Hypothalamus (tissue), 51 donors: ENCODE data around the gene HBEGF.

Experiments
- DNase-seq, 51 donors: peaks; one replicate each; lab custom pipeline; 2025; lab: John Stamatoyannopoulos, UW

HBEGF gene

DNA sequence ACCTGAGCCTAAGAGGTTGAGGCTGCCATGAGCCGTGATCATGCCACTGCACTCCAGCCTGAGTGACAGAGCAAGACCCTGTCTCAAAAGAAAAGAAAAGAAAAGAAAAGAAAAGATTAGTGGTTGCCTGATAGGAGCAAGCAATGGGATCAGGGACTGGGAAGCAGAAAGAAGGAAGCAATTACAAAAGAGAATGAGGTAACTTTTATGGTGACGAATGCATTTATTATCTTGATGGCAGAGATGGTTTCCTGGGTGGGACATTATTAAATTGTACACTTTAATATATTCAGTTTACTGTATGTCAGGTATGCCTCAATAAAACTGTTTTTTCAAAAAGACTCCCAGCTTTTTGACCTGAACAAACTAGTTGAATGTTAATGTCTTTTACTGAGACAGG is 36.0 kb downstream of the HBEGF start:
- no peak for DNase-seq

DNA sequence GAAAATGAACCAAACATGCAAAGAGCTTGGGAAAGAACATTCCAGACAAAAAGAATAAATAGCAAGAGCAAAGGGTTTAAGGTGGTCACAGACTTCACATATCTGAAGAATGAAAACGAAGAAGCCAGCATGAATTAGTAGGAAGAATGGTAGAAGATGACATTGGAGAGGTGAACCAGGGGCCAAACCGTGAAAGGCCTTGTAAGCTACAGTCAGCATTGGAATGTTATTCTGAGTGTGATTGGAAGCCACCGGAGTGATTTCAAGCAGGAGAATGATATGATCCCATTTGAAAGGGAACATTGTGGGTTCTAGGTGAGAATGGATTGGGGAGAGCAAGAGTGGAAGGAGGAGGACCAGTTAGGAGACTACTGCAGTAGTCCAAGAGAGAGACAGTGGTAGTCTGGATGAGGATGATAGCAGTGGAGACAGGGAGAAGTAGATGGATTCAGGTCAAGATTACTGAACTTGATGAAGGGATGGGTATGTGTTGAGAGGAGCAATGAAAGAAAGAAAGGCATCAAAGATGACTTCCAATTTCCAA is 36.6 kb downstream of the HBEGF start:
- no peak for DNase-seq

DNA sequence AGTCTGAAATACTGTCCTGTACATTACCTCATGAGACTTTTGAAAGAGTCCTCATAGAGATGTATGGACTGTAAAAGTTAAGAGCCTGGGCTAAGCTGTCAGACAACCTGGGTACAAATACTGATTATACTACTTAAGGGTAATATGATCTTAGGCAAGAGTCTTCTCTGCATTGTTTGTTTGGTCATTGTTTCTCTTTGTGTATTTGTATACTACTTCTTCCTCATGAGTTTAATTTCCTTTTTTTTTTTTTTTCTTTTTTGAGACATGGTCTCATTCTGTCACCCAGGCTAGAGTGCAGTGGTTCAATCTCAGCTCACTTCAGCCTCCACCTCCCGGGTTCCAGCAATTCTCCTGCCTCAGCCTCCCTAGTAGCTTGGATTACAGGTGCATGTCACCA is 40.9 kb downstream of the HBEGF start:
- DNase-seq = no peak

DNA sequence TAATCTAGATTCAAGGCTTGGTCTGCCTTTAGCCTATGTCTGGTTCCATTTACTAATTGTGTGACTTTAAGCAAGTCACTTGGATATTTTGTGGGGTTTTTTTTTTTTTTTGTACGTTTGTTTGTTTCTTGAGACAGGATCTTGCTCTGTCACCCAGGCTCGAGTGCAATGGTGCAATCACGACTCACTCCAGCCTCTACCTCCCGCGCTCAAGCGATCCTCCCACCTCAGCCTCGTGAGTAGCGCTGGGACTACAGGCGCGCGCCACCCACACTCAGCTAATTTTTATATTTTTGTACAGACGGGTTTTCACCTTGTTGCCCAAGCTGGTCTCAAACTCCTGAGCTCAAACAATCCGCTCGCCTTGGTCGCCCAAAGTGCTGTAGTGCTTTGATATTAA is 42.4 kb downstream of the HBEGF start:
- DNase-seq = no peak

DNA sequence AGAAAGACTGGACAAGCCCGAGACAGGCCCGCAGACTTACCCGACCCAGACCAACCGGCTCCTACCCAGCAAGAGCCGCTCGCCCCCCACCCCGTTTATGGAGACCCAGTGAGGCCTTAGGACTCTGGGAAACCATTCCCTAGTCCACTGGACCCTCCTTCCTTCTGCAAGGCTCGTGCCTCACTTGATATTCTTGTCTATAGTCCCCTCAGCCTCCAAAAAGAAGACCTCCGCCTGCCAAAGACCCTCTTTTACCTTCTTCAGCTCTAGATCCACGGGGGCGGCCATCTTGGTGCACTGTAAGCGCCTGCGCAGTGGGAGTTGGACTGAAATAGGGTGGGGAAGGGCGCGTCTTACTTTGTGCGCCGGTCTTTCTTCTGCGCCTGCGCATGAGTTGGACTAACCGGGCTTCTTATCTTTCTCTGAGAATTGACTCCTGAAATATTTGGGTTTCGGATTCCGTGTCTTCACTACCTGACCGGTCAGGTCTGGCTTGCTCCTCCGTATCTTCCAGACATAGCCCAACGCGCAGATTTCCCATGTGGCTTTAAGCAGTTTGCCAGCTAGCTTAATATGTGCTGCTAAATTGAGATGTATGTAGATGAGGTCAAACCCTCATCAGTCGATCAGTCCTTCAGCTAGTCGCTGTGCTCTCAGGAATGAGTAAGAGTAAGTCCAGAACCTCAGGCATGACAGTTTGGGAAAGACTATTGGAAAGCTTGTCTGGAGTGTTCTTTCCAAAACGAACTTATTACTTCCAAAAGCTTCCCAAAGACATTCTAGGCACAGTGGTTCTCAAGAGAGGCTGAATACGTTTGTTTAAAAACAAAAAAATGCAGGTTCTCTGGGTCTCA is 43.4 kb downstream of the HBEGF start, which contains the start of gene PFDN1:
TSS of gene PFDN1 (minus strand) at position 316 of the 854 bp plus-strand sequence. CDS start at position 288, 28 bp downstream.
- DNase-seq = peak; percentile 48 to 97 (median 86)

DNA sequence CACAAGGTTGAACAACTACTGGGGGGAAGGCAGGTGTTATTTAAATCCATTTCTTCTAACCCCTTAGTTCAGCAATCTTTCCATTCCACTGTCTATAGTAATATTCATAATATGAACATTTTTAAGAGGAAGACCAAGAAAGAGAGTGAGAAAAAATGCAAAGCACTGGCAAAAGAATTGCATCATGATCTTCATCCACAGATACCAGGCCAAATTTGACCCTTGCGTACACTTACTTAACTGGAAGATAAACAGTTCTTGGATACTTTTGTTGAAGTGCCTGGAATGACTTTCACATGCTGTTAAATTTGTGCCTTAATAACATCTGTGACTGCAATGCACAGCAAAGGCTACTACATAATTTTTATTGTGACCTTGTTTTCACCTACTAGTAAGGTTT is 45.3 kb downstream of the HBEGF start:
- no peak for DNase-seq

DNA sequence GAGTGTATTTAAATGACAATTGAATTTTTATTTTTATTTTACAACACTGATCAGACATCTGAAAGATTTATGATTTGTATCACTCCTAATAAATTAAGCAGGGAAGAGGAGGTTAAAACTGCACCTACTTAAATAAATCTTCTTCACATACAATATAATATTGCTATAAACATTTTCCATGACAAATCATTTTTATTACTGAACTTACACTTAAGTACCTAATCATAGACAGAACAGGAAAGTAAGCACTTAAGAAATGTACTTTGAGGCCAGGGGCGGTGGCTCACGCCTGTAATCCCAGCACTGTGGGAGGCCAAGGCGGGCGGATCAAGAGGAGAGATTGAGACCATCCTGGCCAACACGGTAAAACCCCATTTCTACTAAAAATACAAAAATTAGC is 47.3 kb downstream of the HBEGF start:
- DNase-seq = no peak

DNA sequence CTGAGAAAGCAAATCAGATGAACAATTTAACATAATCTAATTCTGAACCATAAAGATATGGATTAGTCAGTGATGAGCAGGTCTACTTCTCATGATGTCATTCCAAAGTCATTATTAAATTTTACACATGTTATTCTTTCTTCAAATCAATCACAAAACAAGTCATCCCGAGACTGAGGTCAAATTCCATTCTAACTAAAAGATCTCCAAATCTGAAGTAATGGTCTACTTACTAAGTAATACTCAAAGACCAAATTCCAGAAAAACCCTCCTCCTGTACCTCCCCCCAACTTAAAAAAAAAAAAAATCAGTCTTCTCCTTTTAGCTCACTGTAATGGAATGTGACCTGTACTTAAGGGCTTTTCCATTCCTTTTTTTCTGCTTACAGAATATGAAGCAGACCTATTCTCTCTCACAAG is 48.2 kb downstream of the HBEGF start:
- no peak for DNase-seq

DNA sequence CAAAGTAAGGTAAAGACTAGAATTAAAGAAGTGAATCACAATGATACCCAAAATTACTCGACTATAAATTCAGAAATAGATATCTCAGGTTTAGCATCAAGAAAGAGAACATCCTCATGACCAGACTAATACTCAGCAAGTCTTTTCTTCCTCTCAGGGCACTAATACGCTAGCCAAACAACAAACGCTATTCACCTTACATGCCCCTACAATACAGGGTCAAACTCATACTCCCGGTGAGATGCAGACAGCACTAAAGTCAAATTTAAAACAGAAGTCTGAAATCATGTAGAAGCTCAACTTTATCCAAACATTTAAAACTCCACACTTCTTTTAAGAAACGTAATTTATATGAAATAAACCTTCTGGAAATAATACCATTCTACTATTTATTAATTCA is 49.1 kb downstream of the HBEGF start:
- DNase-seq = no peak

DNA sequence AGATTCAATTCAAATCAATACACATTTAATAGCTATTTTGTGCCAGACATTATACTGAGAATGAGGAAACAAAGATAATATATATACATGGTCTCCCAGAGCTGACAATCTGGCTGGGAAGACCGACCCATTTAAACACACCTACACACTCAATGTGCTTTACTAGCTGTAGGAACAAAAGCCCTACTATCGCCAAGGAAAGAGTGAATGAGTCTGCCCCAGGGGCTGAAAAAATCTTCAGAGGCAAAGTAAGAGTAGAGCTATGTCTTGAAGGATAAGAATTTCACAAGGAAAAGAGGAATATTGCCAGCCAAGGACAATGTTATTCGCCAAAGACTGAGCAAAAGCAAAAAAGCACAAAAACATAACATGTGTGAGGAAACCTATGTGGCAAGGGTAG is 50.1 kb downstream of the HBEGF start:
- DNase-seq = no peak

DNA sequence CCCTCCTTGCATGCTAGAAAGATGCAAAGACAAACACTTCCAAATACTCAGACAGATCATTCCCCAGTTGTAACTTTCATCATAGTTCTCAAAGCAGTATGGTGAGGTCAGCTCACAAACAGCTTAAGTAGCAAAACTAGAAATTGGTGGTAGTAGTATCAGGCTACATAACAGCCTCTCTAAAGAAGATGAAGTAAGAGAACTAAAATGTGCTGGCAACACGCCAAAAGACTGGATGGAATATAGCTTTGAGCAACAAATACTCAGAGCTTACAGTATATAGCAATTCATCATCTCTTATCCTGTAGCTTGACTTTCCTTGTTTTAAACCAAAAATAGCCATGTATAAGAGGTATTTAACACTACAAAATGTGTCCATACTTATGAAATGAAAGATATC is 51.0 kb downstream of the HBEGF start:
- peak in 1 of 51 donors; percentile 10 for DNase-seq

DNA sequence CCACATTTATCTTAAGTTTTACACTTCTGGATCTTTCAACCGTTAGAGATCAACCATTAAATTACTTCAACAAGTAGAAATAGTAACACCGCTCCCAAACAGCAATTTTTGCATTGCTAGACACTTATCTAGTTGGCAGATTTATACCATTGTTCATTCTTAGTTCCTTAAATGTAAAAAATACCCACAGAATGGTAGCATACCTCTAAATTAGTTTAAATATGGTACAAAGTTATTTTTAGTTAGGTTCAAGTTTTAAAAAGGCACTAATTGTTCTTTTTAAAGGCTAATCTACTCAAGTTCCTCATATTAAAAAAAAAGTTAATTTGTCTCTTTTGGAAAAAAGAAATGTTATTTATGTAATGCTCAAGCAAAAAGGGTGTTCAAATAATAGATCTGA is 51.6 kb downstream of the HBEGF start:
- no peak for DNase-seq

DNA sequence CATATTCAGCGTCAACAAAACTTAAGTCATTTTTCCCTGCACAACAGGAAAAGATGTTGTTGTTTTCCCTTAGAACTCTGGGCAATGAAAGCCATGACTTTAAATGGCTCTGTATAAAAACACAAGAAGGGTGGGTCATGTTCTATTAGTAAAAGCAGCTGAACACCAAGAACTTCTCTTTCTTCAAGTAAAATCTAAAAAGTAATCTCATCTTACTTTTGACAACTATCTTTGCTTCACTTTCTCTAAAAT is 52.6 kb downstream of the HBEGF start:
- DNase-seq = no peak

DNA sequence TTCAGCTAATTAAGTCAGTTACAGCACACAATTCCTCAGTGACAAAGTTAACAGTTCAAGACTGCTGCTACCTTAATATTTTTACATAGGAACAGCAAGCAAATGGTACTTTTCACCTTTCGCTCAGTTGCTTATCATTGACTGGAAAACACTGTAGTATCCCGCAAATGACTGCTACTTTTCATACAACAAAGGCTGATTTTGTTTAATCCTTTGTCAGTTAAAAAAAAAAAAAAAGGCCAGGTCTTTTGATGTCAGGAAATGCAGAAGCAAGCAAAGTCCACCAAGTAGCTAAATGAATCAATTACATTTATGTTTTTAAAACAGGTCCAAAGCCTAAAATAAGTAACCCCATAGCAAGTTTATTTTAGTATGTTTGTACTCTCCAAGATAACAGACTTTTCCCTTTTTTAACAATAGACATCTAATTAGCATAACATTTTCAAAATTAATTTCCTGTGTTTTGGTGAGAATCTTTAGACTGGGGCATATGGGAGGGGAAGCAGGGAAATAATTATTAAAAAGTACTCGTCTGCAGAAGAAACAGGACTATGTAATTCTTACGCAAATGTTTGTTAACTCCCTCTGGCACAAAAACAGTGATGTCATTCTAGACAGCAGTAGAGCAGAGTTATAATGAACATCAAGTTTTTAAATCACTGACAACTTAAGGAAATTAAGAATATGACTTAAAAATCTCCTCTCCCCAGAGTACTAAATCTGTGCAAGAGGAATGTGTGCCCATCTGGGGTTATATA is 53.1 kb downstream of the HBEGF start:
- DNase-seq = no peak

DNA sequence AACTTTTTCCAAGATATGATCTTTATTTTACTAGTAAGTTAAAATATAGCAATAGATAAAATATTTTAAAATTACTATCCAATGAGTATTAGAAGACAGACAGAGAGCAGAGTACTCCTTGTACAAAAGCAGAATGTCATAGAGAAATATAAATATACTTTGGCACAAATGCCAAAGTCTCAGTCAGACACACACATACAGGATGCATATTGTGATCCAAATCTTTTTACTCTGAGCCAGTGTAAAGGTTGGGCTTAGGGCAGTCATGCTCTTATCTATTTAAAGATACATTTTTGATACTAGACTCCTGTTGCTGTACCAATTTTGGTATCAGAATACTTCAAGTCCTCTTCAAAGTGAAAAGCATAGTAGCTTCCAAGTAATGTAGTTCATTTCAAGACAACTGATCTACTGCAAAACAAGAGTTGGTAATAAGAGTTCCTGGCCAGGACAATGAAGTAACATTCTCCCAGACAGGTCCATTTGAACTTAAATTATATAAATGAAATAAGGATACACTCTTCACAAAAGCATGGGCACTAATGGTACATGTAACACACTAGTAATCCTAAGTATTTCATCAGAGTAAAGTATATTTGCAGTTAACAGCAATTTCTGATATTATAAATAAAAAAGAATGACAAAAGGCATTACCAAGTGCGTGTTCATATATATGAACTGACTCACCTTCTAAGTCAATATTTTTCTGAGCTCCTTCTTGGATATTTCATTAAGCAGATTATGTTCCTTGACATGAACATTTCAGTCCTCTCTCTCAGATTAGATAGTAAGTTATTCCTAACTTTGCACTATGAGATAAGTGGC is 54.0 kb downstream of the HBEGF start:
- no peak for DNase-seq

DNA sequence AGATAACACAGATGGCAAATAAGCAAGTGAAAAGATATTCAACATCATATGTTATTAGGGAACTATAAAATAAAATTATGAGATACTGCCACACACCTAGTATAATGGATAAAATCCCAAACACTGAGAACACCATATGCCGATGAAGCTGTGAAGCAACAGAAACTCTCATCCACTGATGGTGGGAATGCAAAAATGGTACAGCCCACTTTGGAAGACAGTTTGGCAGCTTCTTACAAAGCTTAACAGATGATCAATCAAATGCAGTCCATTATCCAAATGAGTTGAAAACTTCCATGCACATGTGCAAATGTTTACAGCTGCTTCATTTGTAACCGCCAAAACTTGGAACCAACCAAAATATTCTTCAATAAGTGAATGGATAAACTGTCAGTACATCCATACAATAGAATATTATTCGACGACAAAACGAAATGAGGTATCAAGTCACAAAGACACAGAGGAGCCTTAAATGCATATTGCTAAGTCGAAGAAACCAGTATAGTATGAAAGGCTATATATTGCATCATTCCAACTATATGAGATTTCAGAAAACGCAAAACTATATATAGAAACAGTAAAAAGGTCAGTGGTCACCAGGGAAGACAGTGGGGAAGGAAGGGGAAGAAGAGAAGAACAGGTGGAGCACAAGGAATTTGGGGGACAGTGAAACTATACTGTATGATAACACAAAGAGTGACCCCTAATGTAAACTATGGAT is 58.4 kb downstream of the HBEGF start:
- DNase-seq = no peak

DNA sequence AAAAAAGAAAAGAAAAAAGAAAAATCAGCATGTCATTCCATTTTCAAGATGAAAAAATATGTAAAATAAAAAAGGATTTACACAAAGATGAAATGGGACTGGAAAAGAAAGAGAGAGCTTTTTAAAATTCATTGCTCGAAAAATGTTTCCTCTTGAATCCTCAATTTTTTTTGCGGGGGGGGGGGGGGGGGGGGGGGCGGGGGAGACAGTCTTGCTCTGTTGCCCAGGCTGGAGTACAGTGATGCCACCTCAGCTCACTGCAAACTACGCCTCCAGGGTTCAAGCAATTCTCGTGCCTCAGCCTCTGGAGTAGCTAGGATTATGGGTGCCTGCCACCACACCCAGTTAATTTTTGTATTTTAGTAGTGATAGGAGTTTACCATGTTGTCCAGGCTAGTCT is 60.0 kb downstream of the HBEGF start:
- no peak for DNase-seq

DNA sequence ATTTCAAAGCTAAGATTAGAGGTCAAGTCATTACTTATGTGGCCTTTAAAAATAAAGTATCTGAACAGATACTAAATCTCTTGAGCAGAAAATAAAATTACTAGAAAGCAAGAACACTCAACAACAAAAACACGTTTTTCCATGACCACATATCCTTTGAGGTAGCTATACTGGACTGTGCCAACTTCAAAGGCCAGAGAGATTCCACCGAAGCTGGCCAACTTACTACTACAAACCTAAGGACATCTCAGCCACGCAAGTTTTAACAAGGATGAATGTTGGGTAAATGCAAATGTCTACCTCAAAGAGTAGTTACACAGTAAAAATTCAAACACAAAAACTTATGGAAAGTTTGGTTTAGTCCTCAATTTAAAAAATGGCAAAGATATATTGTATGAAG is 62.4 kb downstream of the HBEGF start:
- DNase-seq = no peak
